ENCODE results near the gene SLC39A9.
A peak's percentile ranks its signal among the peaks of the same experiment; 100 is the strongest.

The SLC39A9 gene, protein sequence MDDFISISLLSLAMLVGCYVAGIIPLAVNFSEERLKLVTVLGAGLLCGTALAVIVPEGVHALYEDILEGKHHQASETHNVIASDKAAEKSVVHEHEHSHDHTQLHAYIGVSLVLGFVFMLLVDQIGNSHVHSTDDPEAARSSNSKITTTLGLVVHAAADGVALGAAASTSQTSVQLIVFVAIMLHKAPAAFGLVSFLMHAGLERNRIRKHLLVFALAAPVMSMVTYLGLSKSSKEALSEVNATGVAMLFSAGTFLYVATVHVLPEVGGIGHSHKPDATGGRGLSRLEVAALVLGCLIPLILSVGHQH

GRCh38 chr14:69398053-69398817 is at the start of gene SLC39A9, which contains the start of gene ERH:
TSS of gene SLC39A9 (plus strand) at chr14:69398692. CDS start at chr14:69399370, 678 bp downstream.
TSS of gene ERH (minus strand) at chr14:69398299. CDS start at chr14:69398233, 66 bp downstream.
- peak; percentile 67 to 90 for DNase-seq (ENCODE audit: extremely low read depth in 1 of 2, low read depth in 1 of 2)

DNA sequence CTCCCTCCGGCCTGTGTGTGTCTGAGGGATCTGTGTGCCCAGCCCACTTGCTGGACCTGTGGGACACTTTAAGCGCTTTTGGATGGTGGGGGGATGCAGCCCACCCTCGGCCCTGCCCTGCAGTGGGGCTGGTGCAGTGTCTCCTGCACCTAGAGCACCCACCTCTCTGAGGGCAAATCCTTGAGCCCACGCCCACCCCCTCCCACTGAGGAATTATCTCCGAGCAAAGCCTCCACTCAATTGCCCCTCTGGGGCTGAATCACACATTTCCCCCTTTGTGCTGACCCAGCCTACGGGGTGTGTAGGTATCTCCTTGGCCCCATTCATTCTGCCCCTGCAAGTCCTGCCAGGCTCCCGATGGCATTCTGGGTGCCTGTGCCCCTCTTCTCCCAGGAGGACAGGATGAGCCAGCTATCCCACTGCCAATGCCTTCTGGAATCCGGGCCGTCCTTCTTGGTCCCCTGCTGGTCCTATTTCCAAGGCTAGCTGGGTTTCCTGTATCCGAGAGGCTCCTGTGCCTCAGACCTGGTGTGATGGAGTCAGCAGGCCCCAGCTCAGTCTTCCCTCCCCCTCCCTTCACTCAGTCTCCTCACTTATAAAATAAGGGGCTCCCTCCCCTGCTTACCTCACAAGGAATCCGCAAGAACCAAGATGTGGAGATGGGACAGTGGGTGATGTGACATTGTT is 49.3 kb upstream of the SLC39A9 start:
- DNase-seq (ENCODE audit: extremely low read depth in 1 of 2, low read depth in 1 of 2): no peak

DNA sequence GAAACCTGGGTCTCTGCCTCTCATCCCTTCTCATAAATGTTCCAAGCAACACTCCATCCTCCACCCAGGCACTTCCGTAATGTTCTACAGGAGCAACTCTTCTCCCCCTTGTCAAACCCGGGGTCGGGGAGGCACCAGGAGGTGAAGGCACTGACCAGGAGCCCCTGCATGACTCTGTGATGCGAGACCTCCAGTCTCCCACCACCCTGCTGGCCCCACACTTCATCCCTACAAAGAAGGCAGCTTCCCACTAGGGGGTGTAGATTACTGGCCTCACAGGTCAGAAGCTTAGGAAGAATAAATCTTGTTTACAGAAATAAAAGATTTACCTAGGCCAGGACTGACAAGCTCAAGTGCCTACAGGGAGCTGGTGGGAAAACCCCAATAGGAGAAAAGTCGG is 47.6 kb upstream of the SLC39A9 start:
- no peak for DNase-seq (ENCODE audit: extremely low read depth in 1 of 2, low read depth in 1 of 2)

DNA sequence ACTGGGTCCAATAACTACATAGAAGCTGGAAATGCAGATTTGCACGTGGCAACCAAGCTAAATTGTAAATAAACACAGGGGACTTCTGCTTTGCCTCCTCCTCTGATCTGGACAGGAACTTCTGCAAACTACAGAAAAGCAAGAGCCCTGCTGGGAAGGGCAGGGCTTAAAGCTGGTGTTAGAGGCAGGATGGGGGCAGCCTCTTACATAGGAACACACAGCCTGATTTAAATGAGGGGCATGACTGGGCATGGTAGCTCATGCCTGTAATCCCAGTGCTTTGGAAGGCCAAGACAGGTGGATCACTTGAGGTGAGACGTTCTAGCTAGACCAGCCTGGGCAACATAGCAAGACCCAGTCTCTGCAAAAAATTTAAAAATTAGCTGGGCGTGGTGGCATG is 47.1 kb upstream of the SLC39A9 start:
- DNase-seq (ENCODE audit: extremely low read depth in 1 of 2, low read depth in 1 of 2): no peak

DNA sequence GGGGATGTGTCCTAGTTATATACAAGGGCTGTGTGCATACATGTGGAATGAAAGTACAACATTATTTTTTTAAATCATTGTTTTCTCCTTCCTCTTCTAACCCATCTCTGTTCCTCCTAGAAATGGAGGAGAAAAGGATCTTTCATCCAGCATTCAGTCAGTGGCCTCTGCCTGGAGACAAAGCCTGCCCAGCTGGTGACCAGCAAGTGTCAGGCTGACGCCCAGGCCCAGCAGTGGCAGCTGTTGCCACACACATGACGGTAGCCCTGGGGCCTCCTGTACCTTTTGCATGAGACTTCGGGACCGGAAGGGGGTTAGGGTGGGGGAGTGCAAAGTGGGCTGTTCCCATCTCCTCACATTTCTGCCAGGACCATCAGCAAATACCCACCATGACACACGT is 46.6 kb upstream of the SLC39A9 start:
- DNase-seq (ENCODE audit: extremely low read depth in 1 of 2, low read depth in 1 of 2): no peak

GRCh38 chr14:69353168-69353567 is 45.3 kb upstream of the SLC39A9 start:
- no peak for DNase-seq (ENCODE audit: extremely low read depth in 1 of 2, low read depth in 1 of 2)

- DNase-seq (ENCODE audit: extremely low read depth in 1 of 2, low read depth in 1 of 2): peak; percentile 45 to 60
Measured at GRCh38 chr14:69354383-69355153, 43.9 kb upstream of the SLC39A9 start.

DNA sequence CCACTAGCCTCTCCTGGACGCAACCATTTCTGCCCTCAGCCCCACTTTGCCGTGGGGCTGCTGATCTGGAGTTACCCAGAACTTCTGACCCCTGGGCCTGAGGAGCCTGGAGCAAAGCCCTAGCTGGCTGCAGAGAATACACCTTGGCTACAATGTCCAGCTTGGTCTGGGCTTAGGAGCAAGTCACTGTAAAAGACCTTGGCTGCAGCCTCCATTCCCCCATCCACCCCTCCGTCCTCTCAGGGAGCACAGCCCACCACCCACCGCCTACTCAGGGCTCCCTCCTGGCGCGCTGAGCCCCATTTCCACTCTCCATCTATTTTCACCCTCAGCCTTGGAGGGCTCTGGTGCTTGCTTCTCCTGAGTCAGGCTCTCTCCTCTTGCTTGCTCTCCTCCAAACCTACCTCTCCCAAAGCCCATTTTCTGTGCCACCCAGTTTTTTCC is 43.3 kb upstream of the SLC39A9 start:
- DNase-seq (ENCODE audit: extremely low read depth in 1 of 2, low read depth in 1 of 2): no peak

- no peak for DNase-seq (ENCODE audit: extremely low read depth in 1 of 2, low read depth in 1 of 2)
Measured at GRCh38 chr14:69355607-69356281, 42.7 kb upstream of the SLC39A9 start.

DNA sequence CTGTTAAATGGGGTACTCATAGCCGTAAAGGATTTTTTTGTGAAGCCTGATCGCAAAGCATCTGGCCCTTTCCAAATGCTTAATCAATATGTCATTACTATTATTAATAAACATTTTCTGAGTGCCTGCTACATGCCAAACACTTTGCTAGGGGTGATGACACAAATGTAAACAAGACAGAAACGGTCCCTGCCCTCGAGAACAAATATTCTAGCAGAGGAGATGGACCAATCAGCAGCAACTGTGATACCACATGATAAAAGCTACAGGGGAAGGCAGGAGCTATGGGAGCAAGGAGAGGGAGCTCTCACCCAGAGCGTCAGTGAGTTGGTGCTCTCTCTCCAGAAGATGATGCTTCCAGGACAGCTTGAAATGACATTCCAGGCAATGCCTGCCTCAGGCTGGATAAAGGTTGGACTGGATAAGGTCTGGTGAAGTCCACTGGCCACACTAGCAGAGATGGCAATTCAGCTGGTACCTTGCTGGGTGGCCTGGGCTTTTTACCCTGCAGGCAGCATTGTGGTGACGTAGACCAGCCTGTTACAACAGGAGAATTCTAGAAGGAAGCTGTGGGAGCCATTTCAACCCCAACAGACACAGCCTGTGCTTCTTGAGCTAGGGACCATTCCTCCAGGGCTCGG is 41.5 kb upstream of the SLC39A9 start:
- no peak for DNase-seq (ENCODE audit: extremely low read depth in 1 of 2, low read depth in 1 of 2)

GRCh38 chr14:69357544-69358200 is 40.8 kb upstream of the SLC39A9 start:
- no peak for DNase-seq (ENCODE audit: extremely low read depth in 1 of 2, low read depth in 1 of 2)

- peak; percentile 25 to 69 for DNase-seq (ENCODE audit: extremely low read depth in 1 of 2, low read depth in 1 of 2)
Measured at GRCh38 chr14:69358233-69358963, 40.1 kb upstream of the SLC39A9 start.

- DNase-seq (ENCODE audit: extremely low read depth in 1 of 2, low read depth in 1 of 2): no peak
Measured at GRCh38 chr14:69358966-69359365, 39.5 kb upstream of the SLC39A9 start.

- peak in 1 of 2 donors; percentile 26 for DNase-seq (ENCODE audit: extremely low read depth in 1 of 2, low read depth in 1 of 2)
Measured at GRCh38 chr14:69360438-69361108, 37.9 kb upstream of the SLC39A9 start.

GRCh38 chr14:69363055-69363454 is 35.4 kb upstream of the SLC39A9 start:
- DNase-seq (ENCODE audit: extremely low read depth in 1 of 2, low read depth in 1 of 2): no peak

- no peak for DNase-seq (ENCODE audit: extremely low read depth in 1 of 2, low read depth in 1 of 2)
Measured at GRCh38 chr14:69363964-69364363, 34.5 kb upstream of the SLC39A9 start.

DNA sequence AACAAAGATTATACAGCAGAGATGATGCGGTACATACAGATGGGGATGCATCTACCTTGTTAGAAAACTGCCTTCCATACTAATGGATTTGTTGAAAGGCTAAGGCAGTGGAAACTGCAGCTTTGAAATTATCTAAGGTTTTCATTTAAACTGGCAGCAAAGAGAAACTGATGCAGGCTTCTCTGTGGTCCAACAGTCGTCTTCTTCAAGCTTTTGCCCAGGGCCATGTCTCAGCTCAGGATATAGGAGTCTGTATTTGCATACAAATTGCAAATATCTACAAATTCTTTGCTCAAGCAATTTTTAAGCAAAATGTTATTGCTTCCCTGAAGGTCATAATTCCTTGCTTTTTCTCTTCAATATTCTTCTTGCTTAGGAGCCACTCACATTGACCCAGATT is 34.1 kb upstream of the SLC39A9 start:
- no peak for DNase-seq (ENCODE audit: extremely low read depth in 1 of 2, low read depth in 1 of 2)

GRCh38 chr14:69366069-69366468 is 32.4 kb upstream of the SLC39A9 start:
- DNase-seq (ENCODE audit: extremely low read depth in 1 of 2, low read depth in 1 of 2): no peak
